ENCODE data around the gene DMXL1.
"Not testable (repeated sequence)": the region's sequence is repeated elsewhere in the genome, so short reads cannot be mapped to it uniquely, and the experiment has no call there.

The DMXL1 gene

DNA sequence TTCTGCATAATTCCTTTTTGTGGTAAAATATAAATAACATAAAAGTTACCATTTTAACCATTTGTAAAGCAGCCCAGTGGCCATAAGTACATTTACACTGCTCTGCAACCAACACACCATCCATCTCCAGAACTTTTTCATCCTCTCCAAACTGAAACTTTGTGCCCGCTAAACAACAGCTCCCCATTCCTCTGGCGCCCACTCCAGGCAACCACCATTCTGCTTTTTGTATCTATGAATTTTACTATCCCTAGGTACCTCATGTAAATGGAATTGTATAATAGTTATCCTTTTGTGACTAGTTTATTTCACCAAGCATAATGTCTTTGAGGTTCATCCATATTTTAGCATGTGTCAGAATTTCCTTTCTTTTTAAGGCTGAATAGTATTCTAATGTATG is 141.1 kb downstream of the DMXL1 start:
- DNase-seq = no peak

DNA sequence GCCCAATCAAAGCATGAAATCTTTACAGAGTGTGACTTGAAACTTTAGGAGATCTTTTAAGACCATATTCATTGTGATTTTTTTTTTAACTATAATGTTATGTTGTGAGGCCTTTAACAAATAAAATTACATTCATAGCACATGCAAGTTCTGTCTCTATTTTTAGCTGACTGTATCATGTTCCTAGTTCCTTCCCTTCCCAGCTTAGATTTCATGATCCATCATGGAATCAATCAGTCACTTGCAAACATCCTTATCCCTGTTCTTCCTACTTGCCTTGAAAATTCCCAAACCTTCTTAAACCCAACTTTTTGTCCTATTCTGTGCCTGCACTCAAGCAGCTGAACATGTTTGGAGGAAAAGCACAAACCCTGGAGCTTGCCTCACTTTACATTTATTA is 141.8 kb downstream of the DMXL1 start:
- no peak for DNase-seq

DNA sequence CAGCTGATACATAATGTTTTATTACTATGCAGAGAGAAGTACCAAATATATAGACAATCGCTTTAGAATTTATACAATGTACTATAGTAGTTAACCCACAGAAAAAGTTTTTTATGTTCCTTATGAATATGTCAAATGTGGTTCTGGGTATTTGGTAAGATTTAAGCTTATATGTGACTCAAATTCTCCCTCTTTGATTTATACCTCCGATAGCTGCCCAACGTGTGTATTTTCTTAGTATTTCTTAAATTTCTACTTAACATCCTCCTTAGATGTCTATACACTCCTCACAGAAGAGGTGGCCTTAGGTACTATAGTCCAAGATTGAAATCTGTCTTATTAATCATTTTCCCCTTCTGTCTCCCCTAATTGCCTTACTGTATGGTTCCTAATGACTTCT is 146.3 kb downstream of the DMXL1 start:
- no peak for DNase-seq

DNA sequence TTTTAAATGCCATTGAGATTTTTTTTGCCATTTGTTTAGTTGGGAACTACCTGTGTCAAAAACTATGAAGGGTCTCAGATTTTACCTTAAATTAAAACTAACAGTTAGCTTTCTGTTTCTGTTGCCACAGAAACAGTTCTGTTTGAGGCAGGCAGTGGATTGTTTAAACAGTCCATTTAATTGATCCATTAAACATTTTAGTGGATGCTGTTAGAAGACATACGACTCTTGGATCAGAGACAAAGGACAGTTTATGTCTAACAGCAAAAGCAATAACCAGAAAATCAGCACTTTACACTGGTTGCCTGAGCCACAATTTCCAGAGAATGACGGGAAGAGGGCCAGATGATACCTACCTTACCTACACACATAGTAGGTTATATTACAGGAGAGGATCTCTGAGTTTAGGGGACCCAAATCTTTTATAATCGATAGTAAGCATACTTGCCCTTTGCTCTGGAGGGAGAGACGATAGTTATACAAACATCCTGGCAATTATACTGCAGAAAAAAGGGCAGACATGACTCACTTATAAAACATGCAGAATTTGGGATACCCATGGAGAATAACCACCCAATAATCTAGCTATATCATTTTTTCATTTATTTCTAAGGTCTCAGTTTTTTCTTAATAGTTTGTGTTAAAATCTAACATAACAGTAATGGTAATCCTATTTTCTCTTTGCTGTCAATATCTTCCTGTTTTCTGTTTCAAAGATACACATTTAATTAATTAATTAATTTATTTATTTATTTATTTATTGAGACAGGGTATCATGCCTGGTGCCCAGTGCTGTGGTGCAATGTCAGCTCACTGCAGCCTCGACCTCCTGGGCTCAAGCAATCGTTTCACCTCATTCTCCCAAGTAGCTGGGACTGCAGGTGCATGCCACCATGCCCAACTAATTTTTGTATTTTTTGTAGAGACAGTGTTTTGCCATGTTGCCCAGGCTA is 148.2 kb downstream of the DMXL1 start:
- DNase-seq = peak in 1 of 2 experiments; percentile 50

DNA sequence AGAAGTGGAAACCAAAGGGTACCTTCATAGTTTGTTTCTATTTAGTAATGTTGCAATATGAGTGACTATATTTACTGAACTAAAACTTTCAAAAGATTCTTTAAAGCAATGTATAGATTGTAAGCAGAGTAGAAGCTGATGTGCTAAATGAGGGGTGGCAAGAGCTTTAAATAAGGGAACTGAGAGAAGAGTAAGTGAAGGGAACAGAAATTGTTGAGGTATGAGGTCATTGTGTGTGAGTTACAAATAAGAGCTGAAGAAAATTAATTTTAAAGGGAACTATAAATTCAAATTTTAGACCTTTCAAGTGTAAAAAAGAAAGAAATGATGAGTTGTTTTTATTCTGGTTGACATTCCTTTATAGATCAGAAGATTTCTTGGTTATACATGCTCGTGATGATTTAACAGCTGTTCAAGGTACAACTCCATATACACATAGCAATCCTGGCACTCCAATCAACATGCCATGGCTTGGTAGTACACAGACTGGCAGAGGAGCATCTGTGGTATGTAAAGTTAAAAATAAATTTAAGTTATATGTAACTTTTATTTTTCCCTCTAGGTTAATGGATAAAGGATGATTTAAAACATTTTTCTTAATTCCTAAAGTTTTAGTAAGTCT is 149.8 kb downstream of the DMXL1 start:
- no peak for DNase-seq

DNA sequence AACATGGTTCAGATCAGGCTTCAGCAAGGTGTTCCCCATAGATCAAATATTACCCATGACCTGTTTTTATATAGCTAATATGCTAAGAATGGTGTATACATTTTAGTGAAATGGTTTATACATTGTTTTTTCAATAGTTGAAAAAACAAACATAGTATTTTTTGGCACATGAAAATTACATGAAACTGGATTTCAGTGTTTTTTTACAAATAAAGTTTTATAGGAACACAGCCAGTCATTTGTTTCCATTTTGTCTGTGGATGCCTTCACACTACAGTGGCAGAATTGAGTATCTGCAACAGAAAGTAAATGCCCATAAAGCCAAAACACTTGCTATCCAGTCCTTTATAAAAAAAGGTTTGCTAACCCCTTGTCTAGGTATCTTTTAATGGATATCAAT is 150.4 kb downstream of the DMXL1 start:
- DNase-seq = no peak

DNA sequence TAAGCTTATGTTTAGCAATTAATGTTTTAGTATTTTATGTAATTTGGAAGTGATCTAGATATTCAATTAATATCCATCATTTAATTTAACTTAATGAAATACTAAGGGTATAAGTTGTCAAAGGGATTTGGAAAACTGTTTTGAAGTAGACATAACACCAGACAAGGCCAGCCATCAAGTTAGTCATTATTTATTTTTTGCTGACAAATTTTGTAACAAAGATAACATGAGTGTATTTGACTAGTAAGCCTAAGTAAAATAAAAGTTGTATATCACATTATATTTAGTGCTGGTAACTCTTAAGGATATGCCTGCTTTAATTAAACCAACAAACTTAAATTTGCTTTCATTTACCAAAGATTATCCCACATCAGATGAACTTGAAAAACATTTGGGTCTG is 159.1 kb downstream of the DMXL1 start:
- no peak for DNase-seq

DNA sequence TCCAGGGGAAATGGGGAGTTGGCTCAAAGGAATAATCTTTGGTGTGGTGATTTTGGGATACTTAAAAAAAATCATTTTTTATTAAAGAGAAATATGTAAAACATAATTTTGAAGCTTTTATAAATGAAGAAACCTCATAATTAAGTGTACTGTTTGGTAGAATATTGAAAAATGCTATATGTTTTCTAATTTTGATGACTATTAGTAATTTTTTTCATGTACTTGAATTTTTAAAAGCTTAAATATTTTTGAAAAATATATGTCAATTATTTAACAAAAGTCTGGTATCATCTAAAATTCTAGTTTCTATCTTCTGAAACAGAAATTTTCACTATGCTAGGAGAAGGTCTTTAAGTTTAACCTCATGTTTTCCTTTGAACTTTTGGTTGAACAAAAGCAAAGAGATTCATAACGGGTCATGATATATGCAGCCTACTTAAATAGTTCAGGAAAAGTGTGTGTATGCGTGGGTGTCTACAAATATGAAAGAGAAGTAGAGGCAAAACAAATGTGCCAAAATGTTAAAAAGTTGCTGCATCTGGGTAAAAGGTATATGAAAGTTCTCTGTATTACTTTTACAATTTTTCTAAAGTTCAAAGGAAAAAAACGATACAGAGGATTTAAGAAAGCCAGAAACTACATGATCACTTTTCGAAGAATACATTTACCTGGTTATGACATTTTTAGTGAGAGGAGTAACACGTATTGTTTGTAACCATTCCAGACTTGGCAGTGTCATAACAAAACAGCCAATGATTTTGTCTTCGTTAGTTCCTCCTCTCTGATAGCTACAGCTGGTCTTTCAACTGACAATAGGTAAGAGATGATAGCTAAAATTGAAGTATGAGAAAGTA is 167.6 kb downstream of the DMXL1 start:
- no peak for DNase-seq

DNA sequence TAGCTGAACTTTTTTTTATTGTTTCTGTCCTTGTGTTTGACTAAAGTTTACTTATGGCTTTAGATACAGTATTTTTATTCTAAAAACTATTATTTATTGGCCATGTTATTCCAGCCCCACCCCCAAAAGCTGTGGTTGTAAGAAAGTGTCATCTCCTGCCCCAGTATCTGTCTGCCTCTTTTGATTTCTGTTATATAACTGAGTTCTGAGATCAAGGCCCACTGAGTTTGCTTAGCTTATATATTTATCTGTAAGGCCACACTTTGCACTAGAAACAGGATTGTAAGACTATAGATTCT is 168.2 kb downstream of the DMXL1 start:
- no peak for DNase-seq

DNA sequence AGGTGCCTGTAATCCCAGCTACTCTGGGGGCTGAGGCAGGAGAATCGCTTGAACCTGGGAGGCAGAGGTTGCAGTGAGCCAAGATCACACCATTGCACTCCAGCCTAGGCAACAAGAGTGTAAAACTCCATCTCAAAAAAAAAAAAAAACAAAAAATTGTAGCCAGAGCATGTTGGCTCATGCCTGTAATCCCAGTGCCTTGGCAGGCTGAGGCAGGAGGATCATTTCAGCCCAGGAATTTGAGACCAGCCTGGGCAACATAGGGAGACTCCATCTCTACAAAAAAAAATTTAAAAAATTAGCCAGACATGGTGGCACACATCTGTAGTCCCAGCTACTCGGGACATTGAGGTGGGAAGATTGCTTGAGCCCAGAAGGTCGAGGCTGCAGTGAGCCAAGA is 168.9 kb downstream of the DMXL1 start:
- not testable (repeated sequence) for DNase-seq

DNA sequence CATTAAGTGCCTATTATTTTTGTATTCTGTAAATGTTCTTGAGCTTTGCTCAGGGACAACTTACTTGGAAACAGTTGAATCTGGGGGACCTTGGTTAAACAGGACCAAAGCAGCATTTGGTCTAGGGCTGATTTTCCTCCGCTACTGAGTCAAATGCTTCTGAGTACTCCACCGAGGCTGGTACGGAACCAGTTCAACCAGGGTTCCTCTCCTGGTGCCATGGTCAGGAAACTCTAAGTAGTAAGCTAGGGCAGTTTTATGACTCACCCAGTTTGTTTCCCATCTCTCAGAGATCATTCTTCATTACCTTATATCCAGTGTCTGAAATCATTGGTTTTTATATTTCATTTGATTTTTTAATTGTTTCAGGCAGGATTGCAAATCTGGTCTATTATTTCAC is 173.0 kb downstream of the DMXL1 start:
- no peak for DNase-seq

DNA sequence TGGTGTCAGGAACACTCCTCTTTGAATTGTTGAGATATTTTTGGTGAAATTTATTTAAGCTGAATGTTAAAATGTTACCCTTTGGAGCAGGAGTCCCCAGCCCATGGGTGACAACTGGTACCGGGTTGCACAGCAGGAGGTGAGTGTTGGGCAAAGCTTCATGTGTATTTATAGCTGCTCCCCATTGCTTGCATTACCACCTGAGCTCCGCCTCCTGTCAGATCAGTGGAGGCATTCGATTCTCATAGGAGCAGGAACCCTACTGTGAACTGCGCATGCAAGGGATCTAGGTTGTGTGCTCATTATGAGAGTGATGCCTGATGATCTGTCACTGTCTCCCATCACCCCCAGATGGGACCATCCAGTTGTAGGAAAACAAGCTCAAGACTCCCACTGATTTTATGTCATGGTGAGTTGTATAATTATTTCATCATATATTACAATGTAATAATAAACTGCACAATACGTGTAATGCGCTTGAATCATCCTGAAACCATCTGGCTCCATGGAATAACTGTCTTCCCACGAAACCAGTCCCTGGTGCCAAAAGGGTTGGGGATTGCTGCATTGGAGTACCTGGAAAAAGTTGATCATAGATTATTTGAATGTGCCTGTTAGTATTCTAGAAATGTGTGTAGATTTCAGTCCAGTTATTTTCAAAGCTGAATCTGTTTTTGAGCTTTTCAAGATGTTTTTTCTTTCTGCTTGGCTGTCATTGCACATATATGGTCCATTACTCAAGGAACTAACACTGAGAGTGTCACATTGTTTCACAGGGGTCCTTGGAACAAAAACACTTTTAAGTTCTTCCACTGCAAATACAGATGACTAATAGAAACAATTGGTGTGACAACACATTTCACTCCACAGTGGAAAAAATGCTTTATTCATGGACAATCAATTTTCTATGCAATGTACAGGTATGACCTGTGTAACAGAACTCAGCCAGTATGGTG is 180.3 kb downstream of the DMXL1 start:
- no peak for DNase-seq

DNA sequence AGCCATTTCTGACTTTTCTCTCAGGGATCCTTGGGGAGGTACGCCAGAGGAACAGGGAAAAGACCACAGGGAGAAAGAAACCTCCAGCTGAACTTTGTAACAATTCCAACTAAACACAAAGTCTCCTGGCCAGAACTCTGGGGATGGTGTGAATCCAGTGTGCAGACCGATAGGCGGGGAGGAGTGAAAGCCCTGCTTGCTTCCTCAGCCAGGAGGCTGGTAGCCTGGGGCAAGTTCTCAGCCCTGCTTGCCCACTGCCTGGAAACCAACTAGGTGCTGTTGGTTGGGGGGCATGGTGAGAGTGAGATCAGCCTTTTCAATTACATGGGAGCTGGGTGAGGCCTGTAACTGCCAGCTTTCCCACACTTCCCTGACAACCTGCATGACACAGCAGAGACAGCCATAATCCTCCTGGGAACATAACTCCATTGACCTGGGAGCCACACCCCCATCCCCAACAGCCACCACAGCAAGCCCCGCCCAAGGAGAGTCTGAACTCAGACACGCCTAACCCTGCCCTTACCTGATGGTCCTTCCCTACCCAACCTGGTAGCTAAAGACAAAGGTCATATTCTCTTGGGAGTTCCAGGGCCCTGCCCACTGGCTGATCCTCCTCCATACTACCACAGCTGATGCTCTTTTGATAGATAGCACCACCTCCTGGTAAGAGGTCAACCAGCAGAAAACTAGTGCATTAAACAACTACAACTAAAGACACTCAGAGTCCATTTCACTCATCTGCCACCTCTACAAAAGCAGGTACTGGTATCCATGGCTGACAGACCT is 184.9 kb downstream of the DMXL1 start:
- DNase-seq = no peak

DNA sequence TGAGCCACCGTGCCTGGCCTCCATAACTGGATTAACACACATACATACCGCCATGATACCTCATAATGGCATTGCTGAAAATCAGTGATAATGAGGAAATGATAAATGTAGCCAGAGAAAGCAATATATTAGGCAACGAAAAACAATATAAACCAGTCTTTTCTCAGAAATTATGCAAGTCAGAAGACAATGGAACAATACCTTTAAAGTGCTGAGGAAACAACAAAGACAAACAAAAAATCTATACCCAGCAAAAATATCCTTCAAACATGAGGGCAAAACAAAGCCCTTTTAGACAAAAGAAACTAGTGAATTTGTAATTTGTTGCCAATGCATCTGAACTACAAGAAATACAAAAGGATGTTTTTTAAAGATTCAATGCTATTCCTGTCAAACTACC is 186.7 kb downstream of the DMXL1 start:
- no peak for DNase-seq

DNA sequence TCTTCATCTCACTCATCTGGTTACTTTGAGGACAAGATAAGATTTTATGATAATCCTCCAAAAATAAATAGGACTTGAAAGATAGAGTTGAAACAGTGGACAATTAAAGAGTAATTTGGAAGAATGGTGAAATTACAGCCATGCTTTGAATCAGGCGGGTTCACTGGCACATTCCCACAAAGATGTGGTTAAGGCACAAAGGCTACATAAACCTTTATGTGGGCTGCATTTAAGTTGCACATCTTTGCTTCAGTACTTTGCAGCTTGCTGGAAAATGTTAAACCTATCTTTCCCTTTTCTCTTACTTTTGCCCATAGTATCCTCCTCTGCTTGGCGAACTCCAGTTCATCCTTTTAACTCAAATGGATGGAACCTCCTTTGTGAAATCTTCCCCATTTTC is 192.8 kb downstream of the DMXL1 start:
- no peak for DNase-seq

DNA sequence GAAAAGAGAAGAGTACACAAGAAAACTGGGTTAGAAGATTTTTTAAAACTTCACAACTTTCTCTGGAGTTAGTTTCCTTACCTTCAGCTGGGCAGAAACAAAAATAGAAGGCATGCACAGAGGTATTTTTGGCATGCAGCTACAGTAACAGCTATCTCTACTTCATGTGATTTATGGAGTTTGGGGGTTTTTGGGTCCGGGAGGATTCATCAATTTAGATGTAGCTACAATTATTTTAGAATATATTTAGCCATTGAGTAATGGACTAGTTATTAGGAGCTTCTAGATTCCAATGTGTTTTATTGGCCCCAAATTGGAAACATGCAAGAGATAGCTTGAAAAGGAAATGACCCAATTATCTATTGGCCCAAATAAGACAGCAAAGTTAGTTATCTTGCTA is 193.3 kb downstream of the DMXL1 start:
- DNase-seq = no peak

DNA sequence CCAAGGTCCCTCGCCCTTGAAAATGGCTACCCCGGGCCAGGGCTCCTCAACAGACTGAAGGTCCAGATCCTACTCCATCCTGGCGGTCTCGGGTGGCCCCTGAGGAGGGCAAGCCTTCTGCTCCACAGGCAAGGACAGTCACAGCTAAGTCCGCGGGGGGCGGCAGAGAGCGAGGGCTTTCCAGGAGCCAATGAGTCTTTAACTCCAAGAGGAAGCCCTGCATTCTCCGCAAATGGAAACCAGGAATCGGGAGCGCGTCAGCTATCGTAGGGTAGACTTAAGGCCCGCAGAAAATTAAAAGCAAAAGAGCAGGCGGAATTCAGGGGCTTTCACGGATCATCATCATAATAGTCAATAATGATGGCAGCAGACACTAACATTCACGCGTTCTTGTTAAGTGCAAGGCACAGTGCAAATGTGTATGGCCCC is 197.1 kb downstream of the DMXL1 start:
- DNase-seq = peak; percentile 91 to 95

DNA sequence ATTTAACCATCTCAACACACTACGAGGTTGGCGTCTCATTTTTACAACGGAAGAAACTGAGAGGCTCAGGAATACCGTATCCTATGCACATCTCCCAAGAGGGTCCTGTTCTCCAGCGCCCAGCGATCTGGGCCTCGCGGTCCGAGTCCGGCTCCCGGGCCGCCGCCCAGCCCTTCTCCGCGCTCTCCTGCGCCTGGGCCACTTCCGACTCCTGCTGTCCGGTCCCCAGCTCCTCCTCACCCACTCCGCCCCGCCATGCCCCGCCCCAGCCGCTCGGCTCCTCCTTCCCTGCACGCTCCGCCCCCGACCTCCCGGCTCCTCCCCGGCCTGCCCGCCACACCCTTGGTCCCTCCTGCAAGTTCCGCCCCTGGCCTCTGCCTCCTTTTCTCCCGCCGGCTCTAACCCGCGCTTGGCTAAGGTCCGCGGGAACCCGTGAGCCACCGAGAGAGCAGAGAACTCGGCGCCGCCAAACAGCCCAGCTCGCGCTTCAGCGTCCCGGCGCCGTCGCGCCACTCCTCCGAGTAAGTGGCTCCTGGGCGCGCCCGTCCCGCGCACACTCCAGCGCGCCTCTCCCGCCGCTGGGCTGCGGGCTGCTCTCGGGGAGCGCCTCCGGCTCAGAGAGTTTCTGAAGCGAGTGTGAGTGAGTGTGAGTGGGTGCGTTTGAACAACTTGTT is 197.6 kb downstream of the DMXL1 start:
- DNase-seq = peak; percentile 84 to 92

DNA sequence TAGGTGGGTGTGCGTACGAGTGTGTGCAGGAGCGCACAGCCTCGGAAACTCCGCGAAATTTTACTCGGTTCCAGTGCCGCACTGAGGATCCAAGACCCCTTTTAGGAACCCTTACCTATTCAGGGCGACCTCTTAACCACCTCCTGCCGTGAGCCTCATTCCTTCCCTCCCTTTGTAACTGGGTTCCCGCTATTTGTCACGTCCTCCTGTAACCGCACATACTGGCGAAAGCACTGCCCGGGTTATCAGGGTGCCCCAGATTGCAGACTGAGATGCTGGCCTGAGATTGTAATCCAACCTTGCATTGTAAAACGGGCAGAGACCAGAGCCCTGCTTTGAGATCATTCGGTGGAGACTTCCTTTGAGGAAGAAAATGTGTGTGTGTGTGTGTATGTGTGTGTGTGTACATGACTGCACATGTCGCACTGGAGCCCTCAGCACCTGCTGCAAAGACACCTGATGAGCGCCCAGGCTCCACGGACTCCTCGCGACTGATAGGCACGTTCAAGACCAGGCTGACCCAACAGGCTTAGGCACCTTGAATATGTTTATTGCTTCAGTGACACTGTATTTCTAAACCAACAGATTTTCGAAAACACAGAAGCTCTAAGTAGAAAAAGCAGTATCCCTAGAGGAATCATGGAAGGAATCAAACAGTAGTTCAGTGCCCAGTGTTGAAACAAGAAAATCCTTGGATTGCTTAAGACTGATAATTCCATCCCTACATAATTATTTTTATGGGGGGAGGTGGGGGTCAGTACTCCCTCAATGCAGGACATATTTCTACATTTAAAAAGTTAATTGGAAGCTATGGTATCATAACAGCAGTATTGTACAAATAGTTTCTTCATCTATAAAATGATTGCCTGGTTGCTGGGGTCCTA is 198.4 kb downstream of the DMXL1 start:
- peak in 1 of 2 experiments; percentile 48 for DNase-seq

DNA sequence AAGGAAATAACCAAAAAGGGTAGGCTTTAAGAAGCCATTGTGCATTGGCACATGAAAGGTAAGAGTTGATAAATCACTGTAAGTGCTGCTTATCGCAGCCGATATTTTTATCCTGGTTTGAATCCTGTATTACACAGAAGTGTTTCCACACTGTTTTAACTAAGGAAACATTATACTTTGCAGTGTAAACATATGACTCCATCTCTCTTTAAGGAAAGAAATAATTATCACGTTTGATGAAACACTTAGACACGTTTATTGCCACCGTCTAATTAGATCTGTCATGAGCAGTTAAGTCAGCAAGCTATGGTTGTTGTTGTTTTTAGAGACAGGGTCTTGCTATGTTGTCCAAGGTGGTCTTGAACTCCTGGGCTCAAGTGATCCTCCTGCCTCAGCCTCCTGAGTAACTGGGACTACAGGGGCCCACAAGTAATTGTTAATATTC is 199.3 kb downstream of the DMXL1 start:
- DNase-seq = peak in 1 of 2 experiments; percentile 26
